HTERT RPE-1 (cell line): Measurements from ENCODE around the gene PLK1.

Experiments used
- in situ Hi-C: fragments of 300-500 bp; cut with MboI; formaldehyde crosslinking; loops from 4 replicates; pipeline ENCODE4 v1.14.3; 2020; ENCODE audit warnings: low sequenced_read_pairs

The PLK1 gene

DNA sequence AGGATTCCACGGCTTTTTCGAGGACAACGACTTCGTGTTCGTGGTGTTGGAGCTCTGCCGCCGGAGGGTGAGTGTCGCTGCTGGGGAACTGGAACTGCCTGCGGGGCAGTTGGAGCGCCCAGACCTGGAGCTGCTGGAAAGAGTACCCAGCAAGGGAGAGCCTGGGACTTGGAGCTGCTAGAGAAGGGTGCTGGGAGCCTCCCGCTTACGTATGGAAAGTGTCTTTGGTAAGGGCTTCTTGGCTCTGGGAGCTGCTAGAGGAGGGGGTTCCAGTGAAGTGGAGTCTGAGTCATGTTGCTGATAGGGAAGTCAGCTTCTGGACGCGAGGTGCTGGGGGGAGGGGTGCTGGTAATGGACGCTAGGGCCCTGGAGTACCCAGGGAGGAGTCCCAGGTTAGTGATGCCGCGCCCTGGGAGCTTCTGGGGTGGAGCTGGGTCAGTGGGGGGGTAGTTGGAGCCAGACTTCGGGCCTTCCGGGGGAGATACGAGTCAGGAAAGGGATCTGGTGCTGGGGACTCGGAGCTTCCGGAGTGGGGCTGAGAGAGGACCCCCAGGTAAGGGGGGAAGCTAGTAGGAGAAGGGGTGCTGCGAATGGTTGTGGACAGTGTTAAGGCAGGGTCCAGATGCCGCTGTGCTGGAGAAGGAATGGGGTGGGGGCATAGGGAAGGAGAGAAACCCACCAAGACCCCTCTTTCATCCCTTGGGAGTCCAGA is 741 bp downstream of the PLK1 start:
- in situ Hi-C loops = no loop called here

DNA sequence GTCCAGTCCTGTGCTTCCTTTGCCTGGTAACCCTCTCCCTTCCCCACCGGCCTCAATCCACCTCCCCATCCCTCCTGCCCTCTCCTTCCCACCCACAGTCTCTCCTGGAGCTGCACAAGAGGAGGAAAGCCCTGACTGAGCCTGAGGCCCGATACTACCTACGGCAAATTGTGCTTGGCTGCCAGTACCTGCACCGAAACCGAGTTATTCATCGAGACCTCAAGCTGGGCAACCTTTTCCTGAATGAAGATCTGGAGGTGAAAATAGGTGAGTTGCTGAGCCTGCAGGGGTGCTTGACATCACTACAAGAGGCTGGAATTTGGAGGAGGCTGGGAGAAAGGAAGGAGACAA is 1.3 kb downstream of the PLK1 start:
- in situ Hi-C loops = no loop called here

- in situ Hi-C loops = no loop called here
Measured at GRCh38 chr16:23682181-23682580, 3.5 kb downstream of the PLK1 start.

DNA sequence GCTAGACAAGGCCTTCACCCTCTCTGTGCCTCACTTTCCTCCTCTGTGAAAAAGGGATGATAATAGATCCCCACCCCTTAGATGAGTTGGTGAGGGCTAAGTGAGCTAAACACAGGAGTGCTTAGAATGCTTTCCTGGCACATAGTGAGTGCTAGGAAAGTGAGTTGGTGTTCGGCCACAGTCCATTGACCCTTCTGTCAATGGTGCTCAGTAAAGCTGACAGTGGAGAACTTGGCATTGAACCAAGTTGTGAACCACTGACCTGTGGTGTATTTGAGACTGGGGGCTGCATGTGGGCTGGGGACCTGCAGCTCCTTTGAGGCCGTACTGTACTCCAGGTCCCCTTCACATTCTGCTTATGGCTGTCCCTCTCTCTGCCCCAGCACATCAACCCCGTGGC is 4.8 kb downstream of the PLK1 start:
- in situ Hi-C loops = no loop called here

DNA sequence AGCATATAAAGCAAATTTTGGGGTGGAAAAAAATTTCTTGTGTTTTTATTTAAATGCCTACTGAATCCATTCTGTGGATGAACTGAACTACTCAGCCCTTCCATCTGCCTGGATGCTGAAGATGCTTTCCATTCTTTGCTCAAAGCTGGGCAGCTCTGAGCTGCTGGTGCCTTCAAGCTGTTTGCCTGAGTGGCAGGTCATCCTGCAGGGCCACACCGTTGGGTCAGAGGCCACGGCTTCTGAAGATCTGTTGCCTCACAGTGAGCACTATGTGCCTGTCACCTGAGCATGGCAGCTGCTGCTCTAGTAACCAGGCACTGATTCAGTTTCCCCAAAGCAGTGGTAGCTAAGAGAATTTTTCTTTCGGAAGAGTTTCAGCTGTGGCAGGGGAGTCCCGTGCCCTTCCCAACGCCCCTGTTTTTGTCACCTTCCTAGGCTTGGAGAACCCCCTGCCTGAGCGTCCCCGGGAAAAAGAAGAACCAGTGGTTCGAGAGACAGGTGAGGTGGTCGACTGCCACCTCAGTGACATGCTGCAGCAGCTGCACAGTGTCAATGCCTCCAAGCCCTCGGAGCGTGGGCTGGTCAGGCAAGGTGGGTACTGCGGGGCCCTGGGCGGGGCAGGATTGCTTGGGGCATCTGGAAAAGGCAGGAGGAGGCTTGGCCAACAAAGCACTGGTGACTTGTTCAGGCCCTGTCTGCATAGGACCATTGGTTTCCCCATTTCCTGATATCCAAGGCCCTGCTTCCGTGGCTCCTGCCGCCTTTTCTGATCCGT is 8.5 kb downstream of the PLK1 start:
- in situ Hi-C loops = no loop called here

GRCh38 chr16:23689442-23690187 is 10.9 kb downstream of the PLK1 start:
- in situ Hi-C loops = no loop called here

- in situ Hi-C loops = no loop called here
Measured at GRCh38 chr16:23690771-23691482, 12.2 kb downstream of the PLK1 start.

DNA sequence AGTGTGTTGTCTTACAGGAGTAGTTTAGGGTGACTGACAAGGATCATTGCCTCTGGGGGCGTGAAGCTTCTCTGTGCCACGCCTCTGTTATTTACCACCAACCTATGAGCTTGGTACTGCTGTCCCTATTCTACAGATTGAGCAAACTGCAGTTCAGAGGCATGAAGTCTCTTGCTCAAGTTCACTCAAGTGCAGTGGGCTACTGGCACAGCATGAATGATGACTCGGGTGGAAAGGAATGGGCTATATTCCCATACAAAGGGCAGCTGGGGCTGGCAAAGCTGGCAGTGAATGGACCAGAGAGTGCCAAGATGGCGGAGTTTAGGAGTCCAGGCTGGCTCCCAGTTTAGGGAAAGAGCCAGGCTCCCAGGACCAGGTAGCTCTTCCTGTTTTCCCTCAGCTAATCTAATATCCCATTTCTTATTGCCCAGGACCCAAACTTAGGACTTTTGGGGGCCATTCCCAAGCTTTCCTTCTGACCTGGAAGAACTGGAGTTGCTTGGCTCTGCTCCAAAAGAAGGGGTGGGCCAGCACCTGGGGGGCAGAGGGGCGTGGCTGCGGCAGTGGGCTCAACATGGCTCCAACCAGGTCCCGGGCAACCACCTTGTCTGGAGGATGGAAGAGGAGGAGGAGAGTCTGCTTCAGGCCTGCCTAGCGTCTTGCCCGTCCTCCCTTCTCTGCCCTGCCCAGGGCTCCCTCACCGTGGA is 12.9 kb downstream of the PLK1 start:
- in situ Hi-C loops = no loop called here

DNA sequence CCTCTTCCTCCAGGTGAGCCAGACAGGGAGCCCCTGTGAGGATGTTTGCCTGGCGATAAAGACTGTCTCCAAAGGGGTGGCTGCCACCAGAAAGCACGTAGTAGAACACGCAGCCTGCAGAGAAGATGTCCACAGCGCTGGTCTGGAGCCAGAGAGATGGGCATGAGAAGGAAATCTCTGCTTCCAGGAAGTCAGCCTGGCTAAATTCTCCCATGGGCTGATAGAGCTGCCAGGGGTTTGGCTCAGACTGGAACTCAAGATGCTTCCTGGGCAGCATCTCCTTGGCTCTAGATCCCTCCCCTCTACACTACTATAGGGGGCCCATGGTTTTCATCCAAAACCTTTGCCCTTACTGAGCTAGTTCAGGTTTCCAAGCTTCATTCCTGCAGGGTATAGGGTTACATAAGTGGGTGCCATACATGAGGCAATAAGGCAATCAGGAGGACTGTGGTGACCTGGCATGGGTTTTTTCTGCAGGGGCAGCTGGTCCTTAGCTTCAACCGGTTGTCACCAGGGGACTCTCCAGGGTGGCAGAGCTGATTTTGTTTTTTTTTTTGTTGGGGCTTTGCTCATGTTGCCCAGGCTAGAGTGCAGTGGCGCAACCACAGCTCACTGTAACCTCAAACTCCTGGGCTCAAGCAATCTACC is 13.6 kb downstream of the PLK1 start:
- in situ Hi-C loops = no loop called here

- in situ Hi-C loops = no loop called here
Measured at GRCh38 chr16:23694265-23694643, 15.6 kb downstream of the PLK1 start.

DNA sequence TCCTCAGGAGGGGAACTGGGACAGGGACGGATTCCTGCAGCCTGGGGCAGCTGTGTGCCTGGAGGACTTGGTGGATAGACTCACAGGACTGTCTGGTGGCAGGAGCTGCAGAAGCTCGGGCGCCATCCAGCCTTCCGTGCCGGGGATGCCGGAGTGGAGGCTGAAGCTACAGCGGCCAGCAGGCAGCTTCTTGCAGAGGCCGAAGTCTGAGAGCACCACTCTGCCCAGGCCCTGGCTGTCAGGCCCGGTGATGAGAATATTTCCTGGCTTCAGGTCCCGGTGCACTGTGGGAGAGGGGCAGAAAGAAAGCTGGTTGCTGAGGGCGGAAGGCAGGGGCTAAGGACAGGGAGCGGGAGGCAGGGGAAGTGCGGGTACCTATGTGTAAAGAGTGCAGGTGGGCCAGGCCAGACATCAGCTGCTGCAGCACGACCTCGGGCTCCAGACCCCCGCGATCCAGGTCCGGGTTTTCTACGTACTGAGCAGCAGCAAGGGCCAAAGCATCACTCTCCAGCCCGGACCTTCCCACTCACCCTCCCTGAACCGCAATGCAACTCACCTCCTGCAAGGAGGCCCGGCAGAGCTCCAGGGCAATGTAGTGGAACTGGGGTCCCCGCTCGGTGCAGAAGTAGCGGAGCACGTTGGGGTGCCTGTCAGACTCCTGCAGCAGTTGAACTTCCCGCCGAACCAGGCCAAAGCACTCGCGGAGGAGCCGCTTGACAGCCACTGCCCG is 16.1 kb downstream of the PLK1 start:
- in situ Hi-C loops = no loop called here

- in situ Hi-C loops = no loop called here
Measured at GRCh38 chr16:23695756-23696155, 17.1 kb downstream of the PLK1 start.

GRCh38 chr16:23699100-23699499 is 20.4 kb downstream of the PLK1 start:
- in situ Hi-C loops = no loop called here

GRCh38 chr16:23700093-23700492 is 21.4 kb downstream of the PLK1 start:
- in situ Hi-C loops = no loop called here

GRCh38 chr16:23700509-23700908 is 21.8 kb downstream of the PLK1 start:
- in situ Hi-C loops = no loop called here

GRCh38 chr16:23701045-23701444 is 22.4 kb downstream of the PLK1 start:
- in situ Hi-C loops = no loop called here

DNA sequence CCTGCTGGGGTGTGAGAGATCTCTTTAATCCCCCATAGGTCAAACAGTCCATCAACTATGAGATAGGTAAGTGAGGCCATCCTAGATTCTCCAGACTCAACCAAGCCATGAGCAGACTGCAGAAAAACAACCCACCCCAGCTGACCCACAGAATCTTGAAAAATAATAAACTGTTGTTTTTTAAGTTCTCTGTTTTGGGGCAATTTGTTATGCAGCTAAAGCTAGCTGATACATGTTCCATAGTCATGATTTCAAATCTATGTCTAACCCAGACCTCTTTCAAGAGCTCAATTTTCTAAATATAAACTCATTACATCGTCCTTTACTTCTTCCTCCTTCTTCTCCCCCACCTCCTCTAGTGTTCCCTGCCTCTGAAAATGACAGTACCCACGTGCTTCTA is 24.3 kb downstream of the PLK1 start:
- in situ Hi-C loops = no loop called here

DNA sequence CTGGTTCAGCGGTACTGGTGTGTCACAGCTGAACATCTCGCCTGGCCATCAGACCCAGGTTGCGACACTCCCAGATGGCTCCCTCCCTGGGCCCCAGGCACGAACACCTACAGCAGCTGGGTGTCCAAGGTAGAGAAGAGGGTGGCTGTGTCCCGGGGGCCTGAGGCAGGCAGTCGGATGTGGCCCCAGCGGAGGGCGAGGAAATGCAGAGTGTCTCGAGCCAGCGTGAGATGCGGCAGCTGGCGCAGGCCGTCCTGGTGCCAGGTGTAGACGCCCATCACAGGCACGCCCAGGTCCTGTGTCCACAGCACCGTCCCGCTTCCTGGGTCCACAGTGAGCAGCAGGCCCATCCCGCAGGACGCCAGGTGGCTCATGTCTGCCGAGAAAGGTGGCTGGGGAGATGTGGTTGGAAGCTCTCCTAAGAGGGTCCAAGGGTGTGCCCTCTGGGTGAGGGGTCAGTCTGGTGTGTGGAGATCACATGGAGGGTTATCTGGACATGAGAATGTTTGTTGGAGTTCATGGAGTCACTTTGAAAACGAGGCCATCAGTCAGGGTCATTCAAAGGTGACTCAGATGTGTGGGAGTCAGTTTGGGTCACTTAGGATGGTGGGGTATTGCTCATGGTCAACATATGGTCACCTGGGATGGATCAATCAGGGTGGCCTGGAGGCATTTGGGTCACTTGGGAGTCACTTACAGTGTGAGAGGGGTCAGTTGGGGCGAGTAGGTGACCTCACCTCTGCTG is 26.3 kb downstream of the PLK1 start:
- in situ Hi-C loops = no loop called here

DNA sequence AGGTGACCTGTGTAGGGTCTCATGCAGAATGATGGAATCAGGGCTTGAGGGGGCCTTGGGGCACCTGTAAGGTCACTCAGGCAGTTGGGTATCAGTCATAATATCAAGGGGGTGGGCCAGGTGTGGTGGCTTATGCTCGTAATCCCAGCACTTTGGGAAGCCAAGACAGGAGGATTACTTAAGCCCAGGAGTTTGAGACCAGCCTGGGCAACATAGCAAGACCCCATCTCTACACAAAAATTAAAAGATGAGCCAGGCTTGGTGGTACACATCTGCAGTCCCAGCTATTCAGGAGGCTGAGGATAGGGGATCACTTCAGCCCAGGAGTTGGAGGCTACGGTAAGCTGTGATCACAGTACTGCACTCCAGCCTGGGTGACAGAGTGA is 26.8 kb downstream of the PLK1 start:
- in situ Hi-C loops = no loop called here
